UCSD-AML1 (cell line): ENCODE measurements around the gene PLD1.
"Not testable (repeated sequence)": the region's sequence is repeated elsewhere in the genome, so short reads cannot be mapped to it uniquely, and the experiment has no call there.

ENCODE experiments used
- DNase-seq: peaks from one replicate; lab custom pipeline; 2025; ENCODE audit not compliant: unreplicated experiment; lab: John Stamatoyannopoulos, UW

Gene PLD1

DNA sequence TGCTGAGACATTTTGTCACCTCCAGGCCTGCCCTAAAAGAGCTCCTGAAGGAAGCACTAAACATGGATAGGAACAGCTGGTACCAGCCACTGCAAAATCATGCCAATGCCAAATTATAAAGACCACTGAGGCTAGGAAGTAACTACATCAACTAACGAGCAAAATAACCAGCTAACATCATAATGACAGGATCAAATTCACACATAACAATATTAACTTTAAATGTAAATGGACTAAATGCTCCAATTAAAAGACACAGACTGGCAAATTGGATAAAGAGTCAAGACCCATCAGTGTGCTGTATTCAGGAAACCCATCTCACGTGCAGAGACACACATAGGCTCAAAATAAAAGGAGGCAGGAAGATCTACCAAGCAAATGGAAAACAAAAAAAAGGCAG is 183.5 kb downstream of the PLD1 start:
- DNase-seq = not testable (repeated sequence)

DNA sequence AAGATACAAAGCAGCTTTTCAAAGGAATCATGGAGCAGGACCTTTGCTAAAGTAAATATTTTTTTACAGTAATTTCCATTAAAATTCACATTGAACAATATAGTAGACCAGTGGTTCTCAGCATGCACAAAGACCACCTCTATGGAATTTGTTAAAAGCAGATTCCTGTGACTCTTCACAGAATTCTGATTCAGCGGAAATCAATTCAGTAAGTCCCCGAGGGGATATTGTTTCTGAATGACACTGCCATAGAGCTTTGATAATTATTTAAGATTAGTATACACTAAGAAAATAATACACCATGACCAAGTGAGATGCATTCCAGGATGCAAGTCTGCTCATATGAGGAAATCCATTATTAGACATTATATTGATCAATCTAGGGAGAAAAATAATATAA is 188.2 kb downstream of the PLD1 start:
- DNase-seq = no peak

GRCh38 chr3:171620825-171621434 is 189.4 kb downstream of the PLD1 start:
- no peak for DNase-seq

GRCh38 chr3:171616798-171617197 is 193.5 kb downstream of the PLD1 start:
- no peak for DNase-seq

GRCh38 chr3:171615686-171616085 is 194.6 kb downstream of the PLD1 start:
- no peak for DNase-seq

GRCh38 chr3:171615281-171615680 is 195.0 kb downstream of the PLD1 start:
- no peak for DNase-seq

DNA sequence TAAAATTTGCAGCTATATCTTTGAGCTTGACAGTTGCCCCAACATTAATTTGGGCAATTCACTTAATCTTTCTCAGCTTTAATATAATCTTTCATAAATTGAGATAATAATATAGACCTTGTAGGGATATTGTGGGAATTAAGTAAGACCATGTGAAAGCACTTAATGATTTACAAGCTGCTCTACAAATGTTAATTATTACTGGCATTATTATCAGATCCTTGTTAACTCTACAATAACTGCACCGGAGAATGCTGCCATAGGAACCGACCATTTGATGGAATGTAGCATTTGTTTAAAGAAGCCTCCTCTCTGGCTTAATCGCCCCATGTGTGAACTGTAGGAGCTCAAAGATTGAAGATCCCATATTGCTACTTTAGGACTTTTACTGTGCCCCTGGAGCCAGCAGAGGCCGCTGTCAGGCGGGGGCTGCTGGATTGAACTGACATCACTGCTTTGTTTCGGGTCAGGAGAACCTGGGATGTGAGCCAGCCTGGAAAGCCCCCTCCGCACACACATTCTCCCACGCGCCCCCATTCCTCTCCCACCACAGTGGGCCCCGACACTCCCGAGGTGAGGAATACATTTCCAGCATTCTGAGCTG is 195.9 kb downstream of the PLD1 start:
- DNase-seq = no peak

- DNase-seq = no peak
Observed at GRCh38 chr3:171607452-171607851, 202.8 kb downstream of the PLD1 start.

DNA sequence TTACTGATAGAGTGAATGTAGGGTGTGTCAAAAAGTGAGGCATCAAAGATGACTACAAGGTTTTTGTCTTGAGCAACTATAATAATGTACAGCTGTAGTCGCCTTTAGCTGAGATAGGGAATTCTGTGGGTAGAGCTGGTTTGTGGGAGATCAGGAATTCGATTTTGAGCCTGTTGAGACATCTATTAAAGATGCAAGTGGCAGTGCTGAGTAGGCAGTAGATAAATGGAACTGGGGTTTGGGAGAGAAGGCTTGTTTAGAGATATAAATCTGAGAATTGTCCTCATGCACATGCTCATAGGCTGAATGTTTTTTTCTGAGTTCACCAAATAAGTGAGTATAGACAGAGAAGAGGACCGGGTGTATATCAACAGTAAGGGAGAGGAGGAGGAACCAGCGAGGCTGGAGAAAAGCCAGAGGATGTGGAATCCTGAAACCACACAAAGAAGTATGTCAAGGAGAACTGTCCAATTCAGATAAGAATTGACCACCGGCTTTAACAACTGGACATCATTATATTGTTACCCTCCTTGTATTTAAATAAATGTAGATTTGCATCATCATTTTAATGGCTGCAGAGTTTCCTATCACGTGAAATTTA is 204.0 kb downstream of the PLD1 start:
- DNase-seq = no peak

DNA sequence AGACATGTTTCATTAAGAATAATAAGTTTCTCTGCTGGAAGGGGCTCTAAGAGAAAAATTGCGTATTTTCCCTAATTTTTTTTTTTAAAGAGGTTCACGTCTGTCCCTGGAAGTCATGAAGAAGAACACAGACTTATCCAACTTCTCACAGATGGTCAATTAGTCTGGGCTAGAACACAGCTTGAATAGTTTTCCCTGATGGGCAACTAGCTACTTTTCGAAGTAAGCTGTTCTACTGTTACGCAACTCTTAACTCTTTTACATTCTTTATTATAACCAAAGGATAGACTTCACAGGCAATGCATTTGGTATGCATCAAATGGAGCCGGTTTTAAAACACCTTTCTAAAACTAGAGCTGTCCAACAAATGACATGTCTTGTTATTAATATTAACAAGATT is 205.9 kb downstream of the PLD1 start:
- no peak for DNase-seq

- no peak for DNase-seq
Observed at GRCh38 chr3:171602072-171602471, 208.2 kb downstream of the PLD1 start.

DNA sequence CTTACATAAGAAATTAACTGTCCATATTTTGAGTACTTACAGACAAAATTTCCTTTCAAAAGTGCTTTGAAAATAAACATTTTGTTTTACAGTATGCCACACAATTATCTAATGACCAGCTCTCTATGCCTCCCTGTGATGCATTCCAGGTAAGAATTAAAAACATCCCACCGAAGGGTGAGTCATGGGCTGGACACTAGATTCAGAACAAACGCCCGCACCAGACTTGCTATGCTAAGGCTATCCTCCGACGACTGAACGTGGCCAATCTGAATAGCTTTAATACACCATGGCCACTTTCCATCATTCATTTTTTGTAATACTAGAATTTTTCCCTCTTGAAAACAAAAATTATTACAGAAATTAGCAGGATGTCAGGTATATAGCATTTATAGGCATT is 210.3 kb downstream of the PLD1 start:
- DNase-seq = no peak

GRCh38 chr3:171598990-171599389 is 211.3 kb downstream of the PLD1 start:
- no peak for DNase-seq

DNA sequence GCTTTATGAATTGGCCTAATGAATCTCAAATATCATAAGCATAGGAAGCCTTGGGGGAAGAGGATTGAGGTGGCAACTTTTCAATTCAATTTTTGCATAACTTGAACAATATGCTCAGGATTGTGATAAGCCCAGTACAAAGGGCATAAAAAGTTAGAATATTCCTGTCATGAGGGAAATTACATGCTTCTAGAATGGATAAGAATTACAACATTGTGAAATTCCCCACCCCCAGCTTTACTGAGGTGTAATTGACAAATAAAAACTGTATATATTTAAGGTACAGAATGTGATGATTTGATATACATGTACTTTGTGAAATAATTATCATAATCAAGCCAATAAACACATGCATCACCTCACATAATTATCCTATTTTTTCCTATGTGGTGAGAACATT is 217.5 kb downstream of the PLD1 start:
- no peak for DNase-seq

DNA sequence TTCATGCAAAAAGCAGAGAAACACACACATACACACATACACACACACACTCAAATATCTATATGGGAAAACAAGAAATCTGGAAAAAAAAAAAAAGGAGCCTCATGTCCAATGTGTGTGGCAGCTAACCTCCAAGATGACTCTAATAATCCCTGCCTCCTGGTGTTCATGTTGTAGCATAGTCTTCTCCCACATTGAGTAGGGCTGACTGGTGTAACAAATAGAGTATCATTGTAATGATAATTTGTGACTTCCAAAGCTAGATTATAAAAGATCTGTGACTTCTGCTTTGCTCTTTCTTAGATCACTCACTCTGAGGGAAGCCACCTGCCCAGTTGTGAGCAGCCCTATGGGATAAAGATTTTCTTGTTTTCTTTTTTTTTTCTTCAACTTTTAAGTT is 219.2 kb downstream of the PLD1 start:
- no peak for DNase-seq

DNA sequence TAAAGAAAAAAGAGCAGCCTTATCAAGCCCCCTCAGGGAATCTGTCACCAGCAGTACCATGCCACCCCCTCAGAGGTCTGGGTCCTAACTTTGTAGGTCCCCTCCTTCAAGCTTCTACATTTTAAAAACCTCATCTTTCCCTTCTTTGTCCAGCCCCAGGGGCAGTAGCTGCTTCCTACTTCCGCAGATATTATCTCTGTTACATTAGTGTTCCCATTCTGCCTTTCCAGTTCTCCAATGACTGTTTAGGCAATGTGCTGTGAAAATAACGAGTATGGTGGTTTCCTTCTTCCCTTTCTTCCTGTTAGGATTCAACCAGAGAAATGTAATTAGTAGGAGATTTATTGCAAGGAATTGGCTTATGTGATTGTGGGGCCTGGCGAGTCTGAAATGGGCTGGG is 224.0 kb downstream of the PLD1 start:
- no peak for DNase-seq

DNA sequence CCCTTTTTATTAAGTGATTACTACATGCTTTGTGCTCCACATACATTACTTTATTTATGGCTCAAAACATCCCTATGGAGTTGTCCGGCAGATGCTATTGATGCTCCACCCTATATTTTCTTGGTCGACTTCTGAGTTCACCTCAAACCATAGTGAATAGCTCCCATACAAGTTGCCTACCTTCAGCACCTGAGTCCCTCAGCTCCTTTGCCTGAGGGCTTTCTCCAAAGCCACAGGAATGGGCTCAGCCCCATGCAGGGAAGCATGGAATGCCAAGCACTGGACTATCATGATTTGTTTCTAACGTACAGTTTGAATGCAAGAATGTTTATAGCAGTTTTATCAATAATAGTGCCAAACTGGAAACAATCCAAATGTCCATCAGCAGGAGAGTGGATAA is 225.2 kb downstream of the PLD1 start:
- no peak for DNase-seq

GRCh38 chr3:171584100-171584499 is 226.2 kb downstream of the PLD1 start:
- DNase-seq = no peak

DNA sequence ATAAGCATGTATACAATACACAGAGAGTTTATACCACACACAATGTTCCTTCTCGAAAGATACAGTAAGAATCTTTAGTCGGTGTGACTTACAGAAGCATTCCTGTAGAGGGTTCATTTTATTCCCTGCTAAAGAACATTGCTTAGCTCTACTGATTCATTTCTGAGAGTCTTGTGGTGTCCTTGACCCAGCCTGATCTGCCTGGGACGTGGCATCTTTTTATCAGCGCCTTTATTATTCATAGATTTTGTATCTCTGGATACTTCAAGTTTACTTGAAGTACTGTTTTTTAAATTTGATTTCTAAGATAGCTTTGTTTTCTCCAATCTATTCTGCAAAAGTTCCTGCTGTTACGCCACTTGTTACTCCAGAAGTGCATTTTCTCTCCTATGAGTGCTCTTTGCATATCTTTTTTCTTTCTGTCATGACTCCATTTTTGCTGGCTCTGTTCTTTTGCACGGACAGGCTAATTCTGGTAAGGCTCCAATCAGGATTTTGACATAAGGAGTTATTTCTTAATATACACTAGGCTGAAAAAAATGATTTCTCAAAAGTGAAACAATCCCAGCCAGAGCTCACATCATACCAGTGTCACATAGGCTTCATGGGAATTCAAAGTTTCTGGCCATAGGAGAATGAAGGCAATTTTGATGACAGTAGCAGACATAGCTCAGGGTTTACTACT is 235.6 kb downstream of the PLD1 start:
- no peak for DNase-seq

DNA sequence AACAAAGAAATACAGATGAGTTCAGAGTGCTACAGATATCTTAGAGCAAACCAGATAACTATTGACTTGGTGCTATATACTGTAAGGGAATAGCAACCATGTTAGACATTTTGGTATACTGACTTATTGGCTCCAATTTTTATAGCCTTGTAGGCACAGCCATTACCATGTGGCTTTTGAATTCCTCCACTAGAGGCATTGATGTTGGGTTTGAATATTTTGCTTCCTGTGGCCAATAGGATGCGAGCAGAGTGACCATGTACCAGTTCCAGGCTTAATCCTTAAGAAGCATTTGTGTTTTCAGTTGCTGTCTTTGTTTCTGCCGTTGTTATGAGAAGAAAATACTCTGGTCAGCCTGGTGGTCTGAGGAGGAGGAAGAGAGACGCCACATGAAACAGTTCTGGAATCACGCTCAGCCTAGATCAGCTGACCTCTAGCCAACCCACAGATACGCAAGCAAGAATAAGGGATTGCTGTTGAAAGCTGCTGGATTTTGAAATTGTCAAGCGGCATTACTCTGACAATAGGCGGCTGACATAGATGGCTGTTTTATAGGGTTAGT is 240.6 kb downstream of the PLD1 start:
- DNase-seq = no peak

- no peak for DNase-seq
Observed at GRCh38 chr3:171568766-171569165, 241.5 kb downstream of the PLD1 start.
